Stimulated activated CD4-positive, alpha-beta T cell treated with anti-CD3 and anti-CD28 coated beads, Interleukin-12 subunit alpha, Interleukin-12 subunit beta, amount 100 ng/mL, for 24 hours (primary cell): ENCODE data around the gene PAQR7.

Experiments used
- DNase-seq, 2 experiments: peaks; one replicate each; pipeline ENCODE4 v3.0.0-alpha.2; 2020; ENCODE audit warnings: low read depth in 2 of 2

Gene PAQR7

DNA sequence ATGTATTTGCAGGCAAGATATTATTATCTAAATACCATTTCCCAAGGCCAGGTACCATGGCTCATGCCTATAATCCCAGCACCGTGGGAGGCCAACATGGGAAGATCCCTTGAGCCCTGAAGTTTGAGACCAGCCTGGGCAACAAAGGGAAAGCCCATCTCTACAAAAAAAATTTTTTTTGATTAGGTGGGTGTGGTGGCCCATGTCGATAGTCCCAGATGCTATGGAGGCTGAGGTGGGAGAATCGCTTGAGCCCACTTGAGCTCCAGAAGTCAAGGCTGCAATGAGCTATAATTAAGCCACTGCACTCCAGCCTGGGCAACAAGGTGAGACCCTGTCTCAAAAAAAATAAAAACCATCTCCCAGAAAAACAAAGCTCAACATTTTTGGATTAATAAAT is 28.5 kb upstream of the PAQR7 start:
- no peak for DNase-seq

DNA sequence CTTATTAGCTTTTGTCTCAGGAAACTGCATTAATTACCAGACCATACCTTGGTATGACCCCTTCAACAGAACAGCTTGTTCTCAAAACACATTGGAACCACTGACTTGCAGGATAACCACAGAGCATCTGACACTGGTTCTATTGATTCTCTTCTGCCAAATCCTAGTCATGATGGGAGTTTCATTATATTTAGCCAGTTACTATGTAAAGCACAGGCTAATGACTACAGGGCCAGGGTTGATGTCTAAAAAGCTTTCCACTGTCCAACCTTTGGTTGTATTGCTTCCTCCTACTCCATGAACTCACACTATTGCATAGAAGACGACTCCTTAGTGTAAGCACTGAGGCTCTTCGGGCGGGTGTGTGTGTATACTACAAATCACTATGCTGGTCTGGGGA is 27.0 kb upstream of the PAQR7 start:
- DNase-seq, result no peak

DNA sequence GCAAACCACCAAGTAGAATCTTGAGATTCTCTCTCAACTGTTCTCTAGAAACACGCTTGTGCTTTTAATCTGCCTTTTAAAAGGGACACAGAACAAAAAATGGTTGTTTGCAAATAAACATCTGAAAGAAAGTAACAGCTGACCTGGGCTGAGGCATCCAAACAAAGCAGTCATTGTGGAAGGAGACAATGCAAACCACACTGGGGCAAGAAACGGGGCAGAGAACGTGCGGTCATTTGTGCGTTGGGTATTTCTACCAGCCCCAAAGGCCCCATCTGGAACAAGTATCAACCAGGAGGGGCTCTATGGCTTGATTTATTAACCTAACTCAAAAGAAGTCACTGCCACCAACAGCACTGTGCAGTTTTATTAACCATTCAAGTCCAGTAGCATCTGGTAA is 24.7 kb upstream of the PAQR7 start:
- no peak for DNase-seq

DNA sequence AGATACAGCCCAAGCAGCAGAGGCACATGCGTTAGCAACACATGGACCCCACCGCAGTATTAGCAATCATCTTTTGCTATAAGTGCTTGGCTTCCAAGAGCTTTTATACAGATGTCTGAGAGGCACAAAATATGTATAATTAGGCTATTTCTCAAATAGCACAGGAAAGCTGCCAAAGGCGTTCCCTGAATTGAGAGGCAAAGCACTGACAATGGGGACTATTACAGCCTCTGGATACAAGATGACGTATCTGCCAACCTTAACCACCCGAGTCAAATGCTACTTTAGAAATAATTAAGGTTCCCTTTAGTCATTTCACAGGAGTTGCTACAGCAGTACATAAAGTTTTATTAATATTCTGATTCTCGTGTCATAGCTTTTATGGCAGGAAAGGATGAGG is 24.3 kb upstream of the PAQR7 start:
- no peak for DNase-seq

DNA sequence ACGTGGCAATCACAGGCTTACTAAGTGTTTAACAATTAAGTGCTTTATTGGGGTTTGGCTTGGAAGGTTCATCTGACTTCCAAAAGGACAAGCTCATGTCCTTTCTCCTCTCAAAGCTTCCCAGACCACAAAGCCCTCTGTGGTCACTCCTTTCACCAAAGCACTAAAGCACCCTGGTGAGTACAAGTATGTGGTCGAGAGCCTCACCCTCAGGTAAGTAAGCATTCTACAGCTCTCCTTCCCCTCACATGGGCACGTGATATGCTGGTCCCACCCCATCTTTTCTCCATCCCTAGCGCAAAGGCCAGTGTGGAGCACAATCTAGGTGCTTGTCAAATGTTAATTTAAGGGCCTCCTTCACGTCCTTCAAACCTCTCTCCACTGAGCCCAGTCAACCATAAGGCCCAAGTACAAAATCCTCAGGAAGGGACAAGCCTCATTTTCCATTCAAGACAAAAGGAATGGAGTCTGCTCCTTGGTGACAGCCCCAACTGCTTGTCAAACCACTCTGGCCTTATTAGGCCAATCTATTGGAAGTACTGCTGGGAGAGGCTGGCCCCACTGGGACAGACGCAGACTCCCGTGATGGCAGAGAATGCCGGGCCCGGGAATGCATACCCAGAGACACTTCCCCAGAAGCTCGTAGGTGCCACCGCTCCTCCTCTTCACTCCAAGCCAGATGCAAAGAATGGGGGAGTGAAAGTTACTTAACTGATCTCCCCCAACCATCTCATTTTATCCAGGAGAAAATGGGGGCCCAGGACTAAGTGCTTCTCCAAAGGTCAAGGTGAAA is 22.9 kb upstream of the PAQR7 start:
- DNase-seq, result no peak

DNA sequence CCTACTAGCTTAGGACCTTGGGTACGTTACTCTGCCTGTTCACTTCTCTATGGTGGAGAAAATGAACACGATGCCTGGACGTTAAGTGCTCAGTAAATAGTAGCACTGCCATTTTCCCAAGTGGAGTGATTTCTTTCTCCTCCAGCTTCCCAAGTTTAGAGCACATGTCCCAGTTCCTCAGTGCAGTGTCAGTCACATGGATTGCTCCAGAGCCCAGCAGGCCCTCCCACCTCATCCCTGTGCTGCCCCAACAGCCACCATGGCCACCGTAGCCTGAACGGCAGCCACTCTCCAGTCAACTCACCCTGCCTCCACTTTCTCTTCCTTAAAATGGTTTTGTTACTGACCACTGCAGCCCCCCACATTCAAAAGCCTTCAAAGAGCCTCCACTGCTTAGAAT is 22.2 kb upstream of the PAQR7 start:
- no peak for DNase-seq

DNA sequence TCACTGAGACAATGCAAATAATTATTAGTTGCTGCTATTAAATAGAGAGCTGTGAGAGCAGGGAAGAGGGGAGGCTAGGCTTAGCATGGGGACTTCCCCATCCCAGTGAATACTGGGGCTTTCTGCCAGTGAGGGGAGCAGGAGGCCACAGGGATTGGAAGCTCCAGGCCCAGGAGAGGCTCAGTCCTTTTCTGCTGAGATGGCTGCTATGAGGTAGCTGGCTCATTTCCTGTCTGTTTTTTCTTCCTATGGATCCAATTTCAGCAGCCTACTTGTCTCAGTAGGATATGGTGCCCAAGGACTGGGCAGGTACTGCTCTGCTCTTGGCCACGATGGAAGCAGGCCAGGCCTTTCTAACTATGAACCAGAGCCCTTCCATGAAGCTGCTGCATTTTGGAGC is 20.8 kb upstream of the PAQR7 start:
- no peak for DNase-seq

DNA sequence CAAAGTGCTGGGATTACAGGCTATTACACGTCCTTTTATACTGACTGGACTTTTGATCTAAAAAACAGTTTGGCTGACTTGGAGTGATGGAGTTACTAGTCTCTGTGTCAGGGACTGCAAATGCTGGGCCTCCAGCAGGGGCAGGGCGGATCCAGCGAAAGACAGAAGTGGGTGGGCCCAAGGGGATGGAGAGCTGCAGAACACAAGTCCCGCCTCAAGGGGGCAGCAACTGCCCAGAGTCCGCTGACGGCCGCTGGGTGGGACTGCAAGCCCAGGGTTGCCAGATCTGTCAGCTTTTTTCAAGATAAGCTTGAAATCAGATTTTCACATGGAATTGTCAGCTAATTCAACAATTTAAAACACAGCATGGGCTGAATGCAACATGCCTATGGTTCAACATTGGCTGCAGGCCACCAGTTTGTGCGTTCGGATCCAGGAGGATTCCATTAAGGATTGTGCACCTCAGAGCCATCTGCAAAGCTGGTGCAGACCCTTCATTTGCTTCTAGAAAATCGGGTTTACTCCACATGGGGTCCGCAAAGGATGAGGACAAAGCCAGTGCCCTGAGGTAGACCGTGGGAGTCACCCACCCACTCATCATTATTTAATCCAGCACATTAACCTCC is 20.0 kb upstream of the PAQR7 start:
- DNase-seq, result peak; percentile 73 to 79

DNA sequence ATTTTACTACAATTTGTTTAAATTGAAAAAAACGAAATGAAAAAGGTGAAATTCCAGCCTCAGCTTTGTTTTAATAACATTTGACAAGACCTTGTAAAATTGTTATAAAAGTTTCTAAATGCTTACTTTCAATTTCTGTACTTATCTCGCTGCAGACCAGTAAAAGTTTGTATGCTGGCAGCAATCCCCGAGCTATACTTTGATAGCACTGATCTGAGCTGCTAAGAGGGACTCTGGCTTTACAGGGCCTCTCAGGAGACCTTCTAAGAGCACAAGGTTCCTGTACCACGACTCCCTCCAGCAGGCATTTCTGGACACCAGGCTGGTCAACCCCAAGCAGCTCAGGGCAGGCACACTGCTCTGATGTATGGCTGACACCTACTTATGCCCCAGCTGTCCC is 17.6 kb upstream of the PAQR7 start:
- no peak for DNase-seq

DNA sequence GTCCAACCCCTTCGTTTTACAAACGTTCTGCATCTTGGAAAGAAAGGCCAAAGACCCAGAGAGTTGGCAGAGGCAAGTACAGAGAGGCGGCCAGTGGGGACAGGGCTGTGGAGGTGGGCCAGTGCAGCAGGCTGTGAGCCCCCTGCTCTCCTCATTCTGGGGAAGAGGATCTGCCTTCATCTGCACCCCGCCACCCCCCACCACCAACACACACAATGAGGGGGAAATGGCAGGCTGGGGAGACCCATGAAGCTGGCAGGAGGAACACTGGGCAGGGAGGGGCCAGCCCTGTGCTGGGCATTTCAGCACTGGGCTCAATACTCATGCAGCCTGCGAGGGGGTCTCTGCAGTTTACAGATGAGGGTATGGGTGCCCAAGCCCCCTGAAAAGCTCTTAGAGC is 16.1 kb upstream of the PAQR7 start:
- DNase-seq, result no peak

DNA sequence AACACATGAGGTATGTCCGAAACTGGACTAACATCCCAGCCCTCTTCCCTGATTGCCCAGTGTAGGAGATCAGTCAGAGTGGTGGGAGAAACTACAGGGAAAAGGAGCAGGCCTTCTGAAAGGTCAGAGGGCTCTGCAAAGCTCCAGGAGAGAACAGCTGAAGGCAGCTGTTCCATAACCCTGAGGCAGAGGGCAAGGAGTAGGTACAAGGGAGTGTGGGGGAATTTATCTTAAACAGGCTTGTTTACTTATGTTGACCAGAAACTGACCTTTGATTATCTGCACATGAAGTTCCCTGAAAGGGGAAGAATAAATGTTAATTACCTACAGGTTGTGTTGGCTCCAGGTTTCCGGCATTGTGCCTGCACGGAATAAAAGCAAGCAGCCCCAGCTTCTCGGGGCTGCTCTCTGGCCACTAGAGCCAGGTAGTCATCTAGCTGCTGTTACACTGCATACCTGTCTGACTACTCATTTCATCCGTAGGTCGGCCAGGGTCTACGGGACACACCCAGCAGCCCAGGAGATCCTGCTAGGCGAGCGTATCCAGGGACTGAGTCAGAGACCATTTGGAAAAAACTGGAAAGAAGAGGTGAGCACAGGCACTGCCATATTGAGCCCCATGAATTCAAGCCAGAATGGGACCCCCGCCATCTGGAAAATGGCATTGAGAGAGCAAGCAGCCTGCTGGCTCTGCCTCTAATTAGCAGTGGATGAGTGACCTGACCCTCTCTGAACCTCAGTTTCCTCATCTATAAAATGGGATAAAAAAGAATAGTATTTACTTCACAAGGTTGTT is 14.9 kb upstream of the PAQR7 start:
- DNase-seq, result no peak

DNA sequence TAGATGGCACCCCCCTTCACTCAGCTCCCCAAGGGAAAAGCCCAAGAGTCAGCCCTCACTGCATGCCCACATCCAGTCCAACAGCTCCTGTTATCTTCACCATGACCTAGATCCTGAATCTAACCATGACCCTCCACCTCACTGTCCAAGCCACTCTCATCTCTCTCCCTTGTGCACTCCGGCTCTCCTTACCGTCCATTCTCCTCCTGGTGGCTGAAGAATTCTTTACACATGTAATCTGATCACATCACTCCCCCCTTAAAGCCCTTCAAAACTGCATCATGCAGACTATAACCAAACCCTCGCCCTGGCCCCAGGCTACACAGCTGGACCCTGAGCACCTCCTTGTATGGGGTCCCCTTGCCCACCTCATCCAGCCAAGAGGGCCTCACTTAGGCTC is 14.0 kb upstream of the PAQR7 start:
- no peak for DNase-seq

DNA sequence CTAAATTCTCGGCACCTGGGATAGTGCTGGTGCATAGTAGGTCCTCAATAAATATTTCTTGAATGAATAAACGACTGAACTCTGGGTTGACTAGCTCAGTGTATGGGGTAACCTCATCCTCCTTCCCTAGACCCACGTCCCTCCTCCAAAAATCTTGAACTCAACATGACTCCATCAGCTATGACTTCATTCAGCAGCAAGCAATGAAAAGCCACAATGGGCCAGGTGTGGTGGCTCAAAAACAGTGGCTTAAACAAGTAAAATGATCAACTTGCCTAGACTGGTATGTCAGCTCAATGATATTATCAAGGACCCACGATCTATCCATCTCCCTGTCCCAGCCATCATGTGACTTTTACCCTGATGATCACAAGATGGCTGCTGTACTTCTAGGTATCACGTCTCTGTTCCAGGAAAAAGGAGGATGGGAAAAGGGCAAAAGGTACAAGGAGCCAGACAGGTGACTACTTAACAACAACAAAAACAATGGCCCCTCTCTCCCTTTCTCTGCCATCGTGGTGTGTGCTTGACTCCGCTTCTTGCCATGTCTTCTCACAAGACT is 13.0 kb upstream of the PAQR7 start:
- DNase-seq, result no peak

DNA sequence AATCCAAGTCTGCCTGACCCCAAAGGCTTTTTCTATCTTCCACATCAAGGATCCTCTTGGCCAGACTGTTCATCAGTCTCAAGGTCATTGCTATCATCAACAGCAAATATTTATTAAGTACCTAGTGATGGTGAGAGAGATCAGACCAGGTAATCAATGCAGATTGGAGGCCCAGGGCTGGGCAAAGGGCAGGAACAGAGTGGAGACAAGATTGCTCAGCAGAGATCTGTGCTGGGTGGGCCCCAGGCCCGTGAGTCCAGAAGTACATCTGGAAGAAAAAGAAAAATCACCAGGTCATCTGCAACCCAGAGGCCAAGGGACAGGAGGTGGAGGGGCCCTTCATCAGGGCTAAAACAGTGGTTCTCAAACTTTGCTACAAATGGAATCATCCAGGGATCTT is 10.1 kb upstream of the PAQR7 start:
- no peak for DNase-seq

DNA sequence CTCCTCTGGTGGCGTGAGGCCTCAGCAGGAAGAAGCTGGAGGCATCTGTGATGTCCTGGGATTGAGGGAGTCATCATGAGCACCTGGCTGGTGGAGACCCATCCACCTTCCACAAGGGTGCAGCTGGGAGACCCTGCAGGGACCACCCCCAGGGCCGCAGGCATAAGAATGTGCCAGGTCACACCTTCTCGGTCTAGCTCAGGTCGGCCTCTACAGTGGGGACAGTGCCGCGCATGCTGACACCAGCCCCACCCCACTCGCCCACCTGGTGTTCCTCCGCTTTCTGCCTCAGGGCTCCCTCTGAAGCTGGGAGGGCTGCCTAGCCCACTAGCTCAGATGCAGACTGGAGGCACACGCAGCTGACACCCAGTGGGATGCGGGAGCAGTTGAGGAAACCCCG is 5.8 kb upstream of the PAQR7 start:
- no peak for DNase-seq

DNA sequence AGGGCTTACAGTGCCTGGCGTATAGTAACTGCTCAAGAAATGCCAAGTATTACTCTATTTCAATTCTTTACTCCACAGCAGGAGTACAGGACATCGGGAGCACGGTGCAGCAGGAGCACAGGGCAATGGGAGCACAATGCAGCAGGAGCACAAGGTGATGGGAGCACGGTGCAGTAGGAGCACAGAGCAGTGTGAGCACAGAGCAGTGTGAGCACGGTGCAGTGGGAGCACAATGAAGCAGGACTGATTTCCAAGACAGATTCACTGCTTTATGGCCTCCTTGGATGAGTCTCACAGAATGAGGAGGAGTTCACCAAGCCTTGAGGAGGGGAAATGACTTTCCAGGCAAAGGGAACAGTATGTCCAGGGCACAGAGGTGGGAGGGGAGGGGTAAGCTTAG is 5.0 kb upstream of the PAQR7 start:
- no peak for DNase-seq

DNA sequence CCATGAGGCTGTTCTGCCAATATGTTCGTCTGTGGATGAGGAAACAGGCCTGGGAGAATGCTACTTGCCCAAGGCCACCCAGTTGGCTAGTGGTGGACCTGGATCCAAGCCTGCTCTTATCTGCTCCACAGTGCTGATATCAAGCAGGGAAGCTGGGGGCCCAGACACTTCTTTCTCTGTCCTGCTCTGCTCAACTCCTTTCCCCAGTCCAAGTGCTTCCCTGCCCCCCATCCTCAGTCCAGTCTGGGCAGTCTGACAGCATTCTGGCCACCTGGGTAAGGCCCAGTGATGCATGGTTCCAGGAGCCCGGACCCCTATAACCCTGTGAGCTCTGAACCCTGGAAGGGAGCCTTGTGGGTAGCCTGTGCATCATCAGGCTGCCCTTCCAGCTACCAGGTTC is 4.2 kb upstream of the PAQR7 start:
- DNase-seq, result no peak

DNA sequence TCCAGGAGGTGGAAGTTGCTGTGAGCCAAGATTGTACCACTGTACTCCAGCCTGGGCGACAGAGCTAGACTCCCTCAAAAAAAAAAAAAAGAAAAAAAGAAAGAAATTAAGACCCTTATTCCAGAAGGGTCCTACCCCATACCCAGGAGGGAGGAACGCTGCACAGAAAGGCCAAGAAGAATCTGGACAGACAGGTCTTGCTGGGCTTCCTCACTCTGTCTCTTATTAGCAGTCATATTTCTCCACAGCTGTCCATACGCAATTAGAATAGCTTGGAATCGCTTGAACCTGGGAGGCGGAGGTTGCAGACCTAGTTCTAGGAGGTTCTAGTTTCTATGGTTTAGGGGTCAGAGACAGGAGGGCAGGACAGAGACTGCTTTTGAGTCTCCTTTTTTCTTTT is 3.2 kb upstream of the PAQR7 start:
- no peak for DNase-seq

DNA sequence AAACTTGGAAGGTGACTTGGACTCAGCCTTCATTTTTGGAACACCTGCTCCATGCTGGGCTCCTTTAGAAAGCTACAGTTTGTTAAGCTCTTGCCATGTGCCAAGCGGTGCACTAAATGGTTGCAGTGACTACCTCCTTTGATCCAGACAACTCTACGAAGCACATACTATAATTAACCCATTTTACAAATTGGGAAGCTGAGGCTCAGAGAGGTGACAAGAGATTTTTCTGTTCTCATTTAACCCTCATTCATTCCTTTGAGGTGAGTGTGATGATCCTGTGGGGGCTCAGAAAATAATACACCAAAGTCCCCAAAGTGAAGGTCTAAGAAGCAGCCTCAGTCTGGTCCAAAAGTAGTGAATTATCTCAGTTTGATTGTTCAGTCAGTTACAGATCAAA is 1.6 kb upstream of the PAQR7 start:
- DNase-seq, result no peak

DNA sequence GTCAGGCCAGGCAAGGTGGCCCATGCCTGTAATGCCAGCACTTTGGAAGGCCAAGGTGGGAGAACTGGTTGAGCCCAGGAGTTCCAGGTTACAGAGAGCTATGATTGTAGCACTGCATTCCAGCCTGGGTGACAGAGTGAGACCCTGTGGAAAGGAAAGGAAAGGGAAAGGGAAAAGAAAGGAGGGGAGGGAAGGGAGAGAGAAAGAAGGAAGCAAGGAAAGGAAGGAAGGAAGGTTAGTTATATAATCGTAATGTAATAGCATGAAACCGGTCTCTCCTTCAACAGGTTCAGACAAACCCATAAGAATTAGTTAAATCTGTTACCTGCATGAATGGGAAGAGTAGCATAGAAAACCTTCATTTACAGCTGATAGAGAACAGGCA is 1.2 kb upstream of the PAQR7 start:
- no peak for DNase-seq

DNA sequence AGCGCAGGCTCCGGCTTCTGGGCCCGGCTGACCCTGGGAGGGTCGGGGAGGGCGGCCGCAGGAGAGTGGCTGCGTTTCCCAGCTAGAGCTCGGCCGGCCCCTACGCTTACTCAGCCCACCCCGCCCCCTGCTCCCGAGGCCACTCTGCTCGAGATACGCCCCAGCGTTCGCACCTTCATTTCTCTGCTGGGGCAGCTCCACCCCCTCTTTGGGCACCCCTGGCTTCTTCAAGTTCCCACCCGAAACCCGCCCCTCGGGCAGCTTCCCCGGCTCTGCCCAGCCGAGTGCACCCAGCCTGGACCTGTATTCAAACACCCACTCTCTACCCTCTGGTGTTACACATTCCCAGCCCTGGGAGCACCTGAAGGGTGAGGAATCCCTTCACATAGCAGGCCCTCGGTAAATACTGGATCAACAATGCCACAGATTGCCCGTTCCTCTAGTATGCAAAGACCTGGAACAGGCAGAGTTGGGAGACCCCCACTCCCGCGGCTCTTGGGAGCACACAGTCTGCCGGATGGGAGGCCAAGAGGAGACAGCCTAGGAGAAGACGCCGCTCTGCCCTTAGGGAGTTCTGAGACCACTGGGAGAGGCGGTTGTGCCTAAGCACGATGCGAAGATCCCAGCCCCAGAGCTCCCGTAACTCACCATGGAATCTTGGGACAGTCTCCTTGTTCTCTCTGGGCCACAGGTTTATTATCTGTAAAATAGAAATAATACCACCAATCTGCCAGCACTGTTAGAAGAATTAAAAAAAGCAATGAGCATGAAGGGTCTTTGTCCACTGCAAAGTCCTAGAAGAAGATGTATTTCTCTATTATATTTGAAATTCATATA is 566 bp upstream of the PAQR7 start:
- DNase-seq, result no peak

DNA sequence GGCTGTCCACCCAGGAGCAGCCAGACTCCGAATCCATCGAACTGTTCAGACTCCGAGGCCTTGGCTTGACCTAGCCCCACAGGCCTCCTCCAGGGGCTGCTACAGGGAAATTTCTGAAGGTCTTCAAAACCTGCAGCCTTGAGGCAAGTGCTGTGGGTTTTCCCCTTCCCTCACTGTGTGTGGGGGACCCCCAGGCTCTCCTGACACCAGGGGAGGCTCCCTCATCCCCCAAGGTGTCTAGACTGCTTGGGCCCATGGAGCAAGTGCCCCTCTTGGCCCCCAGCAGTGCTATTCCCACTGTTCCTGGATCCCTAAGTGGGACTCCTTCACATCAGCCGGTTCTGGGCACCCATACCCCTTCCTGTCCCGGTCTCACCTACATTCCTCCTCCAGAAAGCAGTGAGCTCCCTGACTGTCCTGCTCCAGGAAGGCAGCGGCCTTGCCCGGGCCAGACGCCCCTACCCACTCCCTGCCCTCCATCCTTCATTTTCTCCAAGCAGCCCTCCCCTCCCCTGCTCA is 814 bp downstream of the PAQR7 start:
- DNase-seq, result no peak
